GM12878 (cell line): ENCODE results near the gene ATP8A1. TPM values are rescaled to one million over a fixed set of nuclear protein-coding genes. Genes with fewer than 3 reads are reported as not detected.

ENCODE experiments used
- ATF7 ChIP-seq: fragments of 450-650 bp; IDR thresholded peaks from 2 replicates; pipeline ENCODE4 v1.6.1; 2016; ENCODE audit warnings: low read depth, mild to moderate bottlenecking
- BACH1 ChIP-seq: fragments of 450-650 bp; IDR thresholded peaks from 2 replicates; pipeline ENCODE4 v1.6.1; 2017; ENCODE audit warnings: mild to moderate bottlenecking, borderline replicate concordance
- BCL11A ChIP-seq: IDR thresholded peaks from 2 replicates; pipeline ENCODE4 v1.6.1; 2011; ENCODE audit warnings: low read depth, low read length
- BHLHE40 ChIP-seq, 2 experiments: fragments of 450-650 bp in 1 of 2; IDR thresholded peaks; 2 replicates each; pipeline ENCODE4 v1.6.1; 2011 to 2017; ENCODE audit warnings: low read depth in 2 of 2, borderline replicate concordance in 1 of 2, improper control_type of control experiment in 1 of 2, low read length in 1 of 2, mild to moderate bottlenecking in 1 of 2
- BMI1 ChIP-seq: fragments of 450-650 bp; IDR thresholded peaks from 2 replicates; pipeline ENCODE4 v1.6.1; 2016; ENCODE audit warnings: mild to moderate bottlenecking, moderate library complexity, borderline replicate concordance
- CBX5 ChIP-seq: sonication (generic); IDR thresholded peaks from 2 replicates; pipeline ENCODE4 v1.6.1; 2016; ENCODE audit warnings: low read depth, moderate library complexity, mild to moderate bottlenecking, inconsistent platforms
- CEBPB ChIP-seq, 2 experiments: fragments of 150-350 bp in 1 of 2; IDR thresholded peaks; 2 replicates each; pipeline ENCODE4 v1.6.1; 2012 to 2014; ENCODE audit warnings: low read depth in 2 of 2, low read length in 2 of 2, borderline replicate concordance in 1 of 2, inconsistent platforms in 1 of 2
- CHD1 ChIP-seq: IDR thresholded peaks from 2 replicates; pipeline ENCODE4 v1.6.1; 2012; ENCODE audit warnings: low read depth, low read length, improper control_type of control experiment
- DPF2 ChIP-seq: fragments of 450-650 bp; IDR thresholded peaks from 2 replicates; pipeline ENCODE4 v1.6.1; 2017; ENCODE audit warnings: mild to moderate bottlenecking
- HSF1 ChIP-seq: fragments of 150-350 bp; IDR thresholded peaks from 2 replicates; pipeline ENCODE4 v1.6.1; 2014; ENCODE audit warnings: mild to moderate bottlenecking, low read depth, low read length
- IRF4 ChIP-seq: IDR thresholded peaks from 2 replicates; pipeline ENCODE4 v1.6.1; 2011; ENCODE audit warnings: low read depth, low read length
- JUNB ChIP-seq: IDR thresholded peaks from 2 replicates; pipeline ENCODE4 v1.6.1; 2016; ENCODE audit warnings: antibody characterized with exemption, mild to moderate bottlenecking
- KLF5 ChIP-seq: fragments of 450-650 bp; IDR thresholded peaks from 2 replicates; pipeline ENCODE4 v1.6.1; 2014; ENCODE audit warnings: mild to moderate bottlenecking; ENCODE audit not compliant: partially characterized antibody
- NFIC ChIP-seq: IDR thresholded peaks from 2 replicates; pipeline ENCODE4 v1.6.1; 2012; ENCODE audit warnings: low read depth, mild to moderate bottlenecking, inconsistent platforms, low read length, moderate library complexity
- PKNOX1 ChIP-seq: fragments of 450-650 bp; IDR thresholded peaks from 2 replicates; pipeline ENCODE4 v1.6.1; 2016; ENCODE audit warnings: mild to moderate bottlenecking
- POLR2A ChIP-seq: IDR thresholded peaks from 2 replicates; pipeline ENCODE4 v1.6.1; 2011; ENCODE audit warnings: low read depth, mild to moderate bottlenecking, low read length
- POU2F2 ChIP-seq: IDR thresholded peaks from 3 replicates; pipeline ENCODE4 v1.6.1; 2011; ENCODE audit warnings: low read depth, mild to moderate bottlenecking, low read length, borderline replicate concordance
- RCOR1 ChIP-seq: conservative IDR thresholded peaks from 2 replicates; pipeline ENCODE4 v1.6.1; 2012; ENCODE audit warnings: low read depth, low read length, improper control_type of control experiment
- SIX5 ChIP-seq: IDR thresholded peaks from 2 replicates; pipeline ENCODE4 v1.6.1; 2011; ENCODE audit warnings: mild to moderate bottlenecking, low read depth, low read length, moderate library complexity; ENCODE audit not compliant: severe bottlenecking
- STAT3 ChIP-seq: IDR thresholded peaks from 2 replicates; pipeline ENCODE4 v1.6.1; 2011; ENCODE audit warnings: low read depth, low read length, improper control_type of control experiment
- TARDBP ChIP-seq: IDR thresholded peaks from 2 replicates; pipeline ENCODE4 v1.6.1; 2016; ENCODE audit warnings: borderline replicate concordance
- TCF12 ChIP-seq: IDR thresholded peaks from 2 replicates; pipeline ENCODE4 v1.6.1; 2011; ENCODE audit warnings: low read depth, mild to moderate bottlenecking, low read length
- WRNIP1 ChIP-seq: IDR thresholded peaks from 2 replicates; pipeline ENCODE4 v1.6.1; 2011; ENCODE audit warnings: low read depth, low read length, improper control_type of control experiment, borderline replicate concordance
- ZBED1 ChIP-seq: IDR thresholded peaks from 2 replicates; pipeline ENCODE4 v1.6.1; 2016; ENCODE audit warnings: borderline replicate concordance
- ZNF384 ChIP-seq: IDR thresholded peaks from 2 replicates; pipeline ENCODE4 v1.6.1; 2012; ENCODE audit warnings: low read depth, mild to moderate bottlenecking, low read length, improper control_type of control experiment, borderline replicate concordance
- ZNF687 ChIP-seq: fragments of 450-650 bp; IDR thresholded peaks from 2 replicates; pipeline ENCODE4 v1.6.1; 2017; ENCODE audit warnings: mild to moderate bottlenecking, moderate library complexity
- polyA plus RNA-seq, 11 experiments: library from polyadenylated mRNA; depleted of rRNA in 4 of 11; unstranded in 6 of 11; stranded (reverse) in 5 of 11; fragments of >200 nt; fragmentation: Nextera tagmentation in 4 of 11; fragmentation: Illumina TruSeq in 1 of 11; extraction: Ambion mirVana in 4 of 11; extraction: Trizol in 1 of 11; gene quantifications; 1 replicate in 1 of 11; 2 replicates in 10 of 11; pipeline versions ENCODE4 v1.2.1 to v1.2.3, GENCODE V29; 2011 to 2016; ENCODE audit warnings: inconsistent platforms in 2 of 11, missing spikeins in 2 of 11, low read depth in 1 of 11
- total RNA-seq, 4 experiments: library from RNA; depleted of rRNA in 3 of 4; stranded (reverse); fragments of >200 nt in 3 of 4; fragmentation: Illumina TruSeq in 1 of 4; extraction: Trizol in 1 of 4; gene quantifications; 2 replicates each; pipeline versions ENCODE4 v1.2.1 to v1.2.3, GENCODE V29; 2013 to 2021
- TF ChIP-seq, protein P1 (sequence below): IDR thresholded peaks from 2 replicates; pipeline ENCODE4 v1.6.1; 2012; ENCODE audit warnings: low read depth, low read length, improper control_type of control experiment

Gene ATP8A1
- total and polyA plus RNA-seq, 10 of the 15 experiments (the other 5 are each of a cell fraction or from before 2014, with no cell fraction given), result 9.0 to 116 (median 37.3) TPM

DNA sequence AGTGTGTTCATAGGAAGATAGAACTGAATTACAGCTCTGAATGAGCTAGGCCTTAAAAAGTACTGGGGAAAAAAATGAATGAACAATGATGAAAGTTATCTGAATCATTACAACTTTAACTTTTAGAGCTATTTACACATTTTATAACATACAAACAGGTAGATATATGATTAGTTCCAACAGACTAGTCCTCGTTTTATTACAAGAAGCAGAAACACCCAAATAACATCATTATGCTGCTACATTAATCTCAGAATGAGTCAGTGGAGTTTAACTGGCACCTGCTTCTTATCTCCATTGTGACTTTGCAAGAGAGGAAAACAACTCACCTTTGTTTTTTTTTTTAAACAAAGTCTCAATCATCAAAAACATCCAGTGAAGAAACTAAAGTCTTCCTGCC is 15.2 kb downstream of the ATP8A1 start (continued):
- TF ChIP-seq CEBPB (IDR thresholded peaks at IDR 0.05; ENCODE audit: borderline replicate concordance in 1 of 2, low read depth in 2 of 2, low read length in 2 of 2) (no peak), HSF1 (no peak), TCF12 (0 out of 2 replicates have a peak, but pooled peaks have one; percentile 43), BHLHE40 (IDR thresholded peaks at IDR 0.05; ENCODE audit: borderline replicate concordance in 1 of 2, low read depth in 2 of 2, low read length in 1 of 2) (peak; percentile 36 to 37; a peak in 3 of 4 replicates), KLF5 (no peak), DPF2 (0 out of 2 replicates have a peak, but pooled peaks have one; percentile 17), JUNB (peak; percentile 87), BMI1 (no peak), ZNF687 (no peak), BCL11A (peak; percentile 44; the same call in 1 of the 2 replicates), ZBED1 (0 out of 2 replicates have a peak, but pooled peaks have one; percentile 22), IRF4 (0 out of 2 replicates have a peak, but pooled peaks have one; percentile 20), CHD1 (no peak), STAT3 (no peak), CBX5 (no peak), RCOR1 (no peak), ZNF384 (peak; percentile 25; the same call in 1 of the 2 replicates), WRNIP1 (no peak), TARDBP (no peak), POLR2A (no peak), BACH1 (no peak), NFIC (peak; percentile 49; the same call in 1 of the 2 replicates), ATF7 (peak; percentile 30; the same call in 1 of the 2 replicates), PKNOX1 (peak; percentile 52; the same call in 1 of the 2 replicates), POU2F2 (no peak), SIX5 (no peak)
- TF ChIP-seq, protein P1, sequence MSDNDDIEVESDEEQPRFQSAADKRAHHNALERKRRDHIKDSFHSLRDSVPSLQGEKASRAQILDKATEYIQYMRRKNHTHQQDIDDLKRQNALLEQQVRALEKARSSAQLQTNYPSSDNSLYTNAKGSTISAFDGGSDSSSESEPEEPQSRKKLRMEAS, result no peak
